GM18873 (cell line): ENCODE results near the gene PPP2R5B.

Source experiments
- ATAC-seq: cut with Tn5 transposase; IDR thresholded peaks from one replicate; pipeline ENCODE4 v1.9.1; 2021; ENCODE audit warnings: mild to moderate bottlenecking, moderate library complexity, moderate number of reproducible peaks; ENCODE audit not compliant: unreplicated experiment, low FRiP score

The PPP2R5B gene

DNA sequence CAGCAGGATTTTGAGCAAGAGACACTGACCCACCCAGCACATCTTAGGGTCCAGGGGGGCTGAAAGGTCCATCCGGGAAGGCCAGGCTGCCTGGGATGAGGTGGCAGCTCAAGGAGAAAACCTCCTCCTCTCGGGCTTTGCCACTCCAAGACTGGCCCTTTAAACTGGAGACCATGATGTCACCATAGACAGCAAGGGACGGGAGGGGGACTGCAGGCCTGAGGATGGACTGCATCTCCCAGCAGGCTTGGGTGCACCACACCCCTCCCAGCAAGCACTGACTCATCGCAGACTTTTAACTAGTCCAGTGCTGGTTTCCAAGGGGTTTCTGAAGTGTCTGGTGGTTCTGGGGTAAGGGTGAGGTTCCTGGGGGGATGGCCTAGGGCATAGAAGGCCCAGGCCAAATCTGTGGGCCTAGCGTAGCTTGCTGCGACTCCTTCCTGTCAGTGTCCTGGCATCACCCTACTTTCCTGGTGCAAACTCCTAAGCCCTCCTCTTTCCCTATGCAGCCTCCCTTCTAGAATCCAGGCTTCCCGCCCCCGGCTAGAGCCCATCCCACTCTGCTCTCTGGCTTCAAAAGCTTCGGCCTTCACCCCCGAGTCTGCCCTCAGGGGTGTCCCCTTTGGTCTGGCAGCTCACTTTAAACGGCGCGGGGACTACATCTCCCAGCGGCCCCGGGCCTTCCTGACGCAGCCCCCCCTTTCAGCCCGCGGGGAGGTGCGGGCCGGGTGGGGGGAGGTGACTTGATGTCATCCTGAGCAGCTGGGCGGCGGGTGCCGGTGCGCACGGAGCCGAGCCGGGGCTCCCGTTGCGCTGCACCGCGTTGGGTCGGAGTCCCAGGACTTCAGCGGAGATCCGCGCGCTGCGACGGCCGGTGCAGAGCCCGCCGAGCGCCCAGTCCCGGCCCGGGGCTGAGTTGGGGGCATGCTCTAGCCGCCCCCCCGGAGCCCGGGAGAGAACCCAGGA lies at the start of gene PPP2R5B:
PPP2R5B (plus strand) TSS at position 746 of the 966 bp plus-strand sequence. CDS start 1,046 bp downstream, outside the sequence.
- ATAC-seq, result peak; percentile 63

DNA sequence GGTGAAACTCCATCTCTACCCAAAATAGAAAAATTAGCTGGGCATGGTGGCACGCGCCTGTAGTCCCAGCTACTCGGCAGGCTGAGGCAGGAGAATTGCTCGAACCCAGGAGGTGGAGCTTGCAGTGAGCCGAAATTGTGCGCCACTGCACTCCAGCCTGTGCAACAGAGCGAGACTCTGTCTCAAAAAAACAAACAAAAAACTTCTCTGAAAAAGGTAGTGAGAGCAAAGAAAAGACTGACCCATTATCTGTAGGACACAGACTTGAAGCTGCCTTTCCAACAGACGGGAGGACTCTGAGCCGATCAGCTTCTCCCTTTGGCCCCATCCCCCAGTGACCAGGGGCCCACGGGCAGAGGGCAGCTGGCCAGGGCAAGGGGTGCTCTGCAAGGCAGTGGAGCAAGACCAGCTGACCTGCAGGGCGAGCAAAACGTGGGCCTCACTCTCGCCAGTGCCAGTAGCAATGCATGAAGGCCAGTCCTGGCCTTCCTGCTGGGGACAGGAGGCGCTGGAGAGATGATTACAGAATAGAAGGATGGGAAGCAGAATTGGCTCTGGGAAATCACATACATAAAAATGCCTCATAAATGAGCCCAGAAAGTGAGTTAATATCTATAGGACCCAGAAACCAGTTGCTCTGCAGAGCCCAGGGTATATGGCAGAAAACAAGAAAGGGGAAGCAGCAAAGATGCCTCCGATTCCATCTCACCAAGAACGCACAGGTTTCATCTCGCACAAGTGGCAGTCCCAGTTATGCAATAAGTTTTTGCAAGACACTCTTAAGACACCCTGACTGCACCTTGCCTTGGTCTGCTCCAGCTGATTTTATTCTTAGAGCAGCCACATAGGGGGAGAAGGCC lies 48.9 kb upstream of the PPP2R5B start:
- ATAC-seq, result no peak

DNA sequence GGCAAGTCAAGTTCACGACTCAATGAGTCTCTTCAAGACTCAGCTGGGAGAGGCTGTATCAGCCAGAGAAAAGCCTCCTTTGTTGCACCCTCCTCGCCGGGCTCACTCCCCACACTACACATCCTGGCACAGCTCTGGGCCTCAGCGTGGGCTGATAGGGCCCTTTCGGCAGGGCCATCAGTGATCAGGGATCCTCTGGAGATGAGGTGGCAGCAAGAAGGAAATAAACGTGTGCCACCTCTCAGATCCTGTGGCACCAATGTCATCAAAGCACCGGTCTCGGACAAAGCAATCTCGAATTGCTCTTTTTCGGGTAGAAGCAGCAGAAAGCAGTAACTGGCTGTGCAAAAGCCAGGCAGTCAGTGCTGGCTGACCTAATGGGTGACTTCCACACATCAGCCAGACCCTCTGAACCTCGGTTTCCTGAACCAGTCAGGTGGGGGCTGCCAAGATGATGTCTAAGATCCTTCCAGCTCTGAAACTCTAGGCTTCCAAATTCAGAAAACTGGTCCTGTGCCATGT lies 48.2 kb upstream of the PPP2R5B start:
- no peak for ATAC-seq

DNA sequence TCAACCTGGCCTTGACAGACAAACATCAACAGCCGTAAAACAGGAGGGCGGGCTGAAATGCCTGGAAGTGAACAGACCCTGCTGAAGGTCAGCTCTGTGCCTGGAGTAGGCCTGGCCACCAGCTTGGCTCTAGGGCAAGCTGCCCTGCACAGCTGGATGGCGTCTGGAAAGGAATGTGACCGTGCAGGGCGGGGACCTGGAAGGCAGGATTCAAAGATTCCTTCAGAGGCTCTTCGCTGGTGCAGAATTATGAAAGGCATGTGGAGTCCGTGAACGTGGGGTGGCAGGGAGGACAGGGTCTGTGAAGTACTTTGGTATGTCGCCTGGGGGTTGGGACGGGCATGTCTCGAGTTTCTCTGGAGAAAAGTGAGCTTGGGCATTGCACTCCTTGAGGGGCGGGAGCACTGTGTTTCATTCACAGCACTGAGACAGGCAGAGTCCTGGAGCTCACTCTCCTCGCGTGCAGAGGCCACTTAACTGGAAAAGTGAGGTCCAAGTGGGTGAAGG lies 47.6 kb upstream of the PPP2R5B start:
- ATAC-seq, result no peak

DNA sequence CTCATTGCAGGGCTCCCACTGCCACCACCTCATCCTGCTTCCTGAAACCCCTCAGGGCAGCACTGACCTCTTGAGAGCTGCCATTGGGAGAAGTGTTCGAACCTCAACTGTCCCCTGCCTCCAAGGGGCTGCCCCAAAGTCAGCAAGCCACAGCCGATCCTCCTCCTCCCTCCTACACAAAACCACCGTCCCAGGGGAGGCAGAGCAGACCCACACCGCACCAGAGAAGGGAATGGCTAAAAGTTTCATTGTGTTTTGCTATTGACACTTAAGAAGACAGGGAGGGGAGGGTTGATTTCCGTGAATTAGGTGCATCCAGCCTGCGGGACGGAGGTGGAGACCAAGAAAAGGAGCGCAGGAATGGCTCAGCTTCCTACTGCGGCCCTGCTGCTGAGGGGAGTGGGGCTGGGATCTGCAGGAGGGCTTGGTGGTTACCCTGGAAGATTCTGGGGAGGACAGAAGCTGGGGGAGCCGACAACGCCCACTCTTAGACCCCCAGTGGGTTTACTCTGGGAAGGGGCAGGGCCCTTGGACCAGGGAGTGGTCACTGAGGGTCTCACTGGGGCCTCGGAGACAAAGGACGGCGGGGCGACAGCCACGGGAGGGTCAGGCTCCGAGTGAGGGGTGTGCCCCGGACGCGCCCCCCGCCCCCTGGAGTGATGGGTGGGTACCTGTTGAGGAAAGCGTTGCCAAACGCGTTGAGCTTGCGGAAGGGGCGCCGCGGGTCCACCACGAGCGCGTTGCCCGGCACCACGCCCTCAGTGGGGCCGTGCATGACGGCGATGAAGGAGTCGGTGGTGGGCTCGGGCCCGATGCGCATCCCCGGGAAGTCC lies 46.9 kb upstream of the PPP2R5B start:
- ATAC-seq, result no peak

DNA sequence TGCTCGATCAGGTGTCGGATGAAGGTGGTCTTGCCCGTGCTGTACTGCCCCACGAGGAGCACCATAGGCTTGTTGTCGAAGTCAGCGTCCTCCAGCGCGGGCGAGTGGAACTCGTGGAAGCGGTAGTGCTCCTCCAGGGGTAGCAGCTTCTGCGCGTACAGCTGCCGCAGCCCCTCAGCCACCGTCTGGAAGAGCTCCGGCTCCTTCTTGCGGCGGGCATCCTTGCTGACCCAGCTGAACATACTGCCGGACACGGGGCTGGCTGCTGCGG lies 46.3 kb upstream of the PPP2R5B start:
- peak; percentile 25 for ATAC-seq

DNA sequence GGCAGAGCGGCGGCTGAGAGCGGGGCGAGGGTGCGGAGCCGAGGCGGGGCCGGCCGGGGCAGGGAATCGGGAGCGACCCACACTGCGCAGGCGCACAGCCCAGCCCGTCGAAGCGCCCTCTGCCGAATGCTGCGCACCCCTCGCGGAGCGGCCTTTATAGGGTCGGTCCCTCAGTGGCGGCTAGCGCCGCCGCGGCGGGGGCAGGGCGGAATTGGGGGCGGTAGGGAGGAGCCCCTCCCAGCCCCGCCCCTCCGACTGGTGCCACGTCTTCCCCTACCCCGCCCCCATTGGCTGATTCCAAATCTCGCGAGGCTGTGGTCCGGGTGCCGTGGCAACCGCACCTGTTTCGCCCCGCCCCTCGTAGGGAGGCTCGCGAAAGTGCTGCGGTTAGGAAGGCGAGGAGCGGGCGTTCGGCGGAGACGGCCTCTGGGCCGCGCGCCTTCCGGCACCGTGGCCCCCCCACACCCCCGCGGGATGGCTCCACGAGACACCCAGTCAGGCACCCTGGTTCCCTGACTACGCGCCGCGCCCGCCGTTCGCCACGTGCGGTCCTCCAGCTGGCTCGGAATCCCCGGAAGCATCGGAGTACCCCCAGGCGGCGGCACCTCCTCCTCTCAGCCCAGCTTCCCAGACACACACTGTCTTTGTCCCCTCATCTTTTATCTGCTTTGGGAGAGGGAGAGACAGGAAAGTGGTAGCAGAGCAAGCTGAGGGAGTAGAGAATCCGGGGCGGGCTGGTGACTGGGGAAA lies 45.8 kb upstream of the PPP2R5B start, which contains the start of gene EHD1:
EHD1 (minus strand) TSS at position 128 of the 750 bp plus-strand sequence. CDS start 157 bp downstream, outside the sequence.
- peak; percentile 55 for ATAC-seq

DNA sequence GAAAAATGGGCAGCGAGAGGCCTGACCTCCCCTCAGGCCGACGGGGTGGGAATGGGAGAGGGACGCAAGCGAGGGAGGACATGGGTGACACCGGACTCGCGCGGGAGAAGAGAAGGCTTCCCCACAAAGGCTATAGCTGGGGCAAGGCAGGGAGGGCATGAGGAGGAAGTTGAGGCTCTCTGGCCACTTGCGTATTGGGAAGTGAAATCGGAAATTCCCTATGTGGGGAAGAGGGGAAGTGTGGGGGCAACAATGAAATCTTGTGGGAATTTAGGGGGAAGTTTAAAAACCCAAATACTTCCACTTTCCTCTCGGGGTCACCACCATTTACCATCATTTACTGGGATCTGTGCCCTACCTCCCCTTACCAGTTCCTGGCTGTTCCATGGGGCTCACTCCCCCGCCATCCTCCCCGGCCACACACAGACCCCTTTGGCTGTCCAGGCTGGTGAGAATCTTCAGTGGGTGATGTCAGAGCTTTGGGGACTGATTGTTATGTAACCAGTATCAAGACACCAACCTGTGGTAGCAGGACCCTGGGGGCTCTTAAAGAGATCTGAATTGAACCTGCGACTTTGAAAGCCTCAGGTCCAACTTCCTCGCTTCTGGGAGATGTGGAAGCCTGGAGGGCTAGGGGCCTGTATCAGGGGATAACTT lies 45.1 kb upstream of the PPP2R5B start:
- ATAC-seq, result no peak

DNA sequence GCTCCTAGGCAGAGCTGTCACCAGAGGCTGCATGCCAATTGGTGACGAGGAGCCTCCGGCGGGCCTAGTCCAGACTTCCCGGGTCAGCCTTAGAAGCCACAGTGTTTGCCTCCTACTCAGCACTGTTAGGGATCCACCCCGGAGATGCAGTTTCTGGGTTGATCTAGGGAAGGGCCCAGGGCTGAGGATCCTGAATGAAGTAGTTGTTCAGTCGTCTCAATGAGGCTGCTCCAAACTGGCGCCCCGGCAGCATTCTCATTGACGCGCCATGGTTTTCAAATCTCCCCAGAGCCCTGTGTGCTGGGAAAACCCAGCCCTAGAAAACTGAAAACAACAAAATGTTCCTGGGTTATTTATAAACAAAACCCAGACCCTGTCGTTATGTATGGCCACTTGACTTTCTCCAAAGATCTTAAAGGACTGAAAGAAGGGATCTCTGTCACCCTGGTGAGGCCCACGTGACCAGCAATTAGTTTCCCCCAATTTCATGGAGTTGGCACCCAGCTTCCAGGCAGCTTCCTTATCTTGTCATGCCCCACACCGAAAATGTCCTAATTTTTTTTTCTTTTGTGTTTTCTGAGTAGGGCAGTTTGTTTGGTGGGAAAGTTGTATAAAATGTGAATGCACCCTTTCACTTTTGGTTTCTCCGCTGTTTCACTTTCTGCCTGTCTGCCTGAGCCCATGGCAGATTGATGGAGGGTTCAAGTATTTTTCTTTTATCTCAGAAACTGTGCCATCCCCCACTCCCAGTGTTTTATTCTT lies 44.1 kb upstream of the PPP2R5B start:
- no peak for ATAC-seq

DNA sequence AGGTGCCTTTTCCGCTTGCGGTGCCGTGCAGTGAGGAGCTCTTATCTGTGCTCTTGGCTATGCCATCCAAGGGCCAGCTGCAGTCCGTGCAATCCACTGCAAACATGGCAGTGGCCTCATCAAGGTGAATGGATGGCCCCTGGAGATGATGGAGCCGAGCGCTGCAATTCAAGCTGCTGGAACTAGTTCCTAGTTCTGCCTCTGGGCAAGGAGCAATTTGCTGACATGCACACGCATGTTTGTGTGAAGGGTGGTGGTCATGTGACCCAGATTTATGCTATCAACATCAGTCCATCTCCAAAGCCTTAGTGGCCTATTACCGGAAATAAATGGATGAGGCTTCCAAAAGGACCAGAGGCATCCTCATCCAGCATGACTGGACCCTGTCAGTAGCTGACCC lies 43.0 kb upstream of the PPP2R5B start:
- ATAC-seq, result no peak

DNA sequence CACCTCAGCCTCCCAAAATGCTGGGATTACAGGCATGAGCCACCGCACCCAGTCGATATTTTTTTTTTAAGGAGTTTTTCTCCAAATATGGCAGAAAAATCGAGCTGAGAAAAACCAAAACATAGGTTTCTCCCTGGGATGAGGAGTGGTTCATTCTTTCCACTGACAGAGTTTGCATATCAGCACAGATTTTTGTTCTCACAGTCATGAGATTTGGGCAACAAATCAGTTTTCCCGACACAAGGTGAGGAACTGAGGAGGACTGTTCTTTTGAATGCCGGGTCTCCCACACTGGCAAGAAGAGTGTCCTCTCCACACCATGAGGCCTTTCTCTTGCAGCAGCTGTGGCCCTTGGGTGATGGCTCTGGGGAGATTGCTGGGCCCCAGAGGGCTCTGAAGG lies 42.2 kb upstream of the PPP2R5B start:
- ATAC-seq, result no peak

DNA sequence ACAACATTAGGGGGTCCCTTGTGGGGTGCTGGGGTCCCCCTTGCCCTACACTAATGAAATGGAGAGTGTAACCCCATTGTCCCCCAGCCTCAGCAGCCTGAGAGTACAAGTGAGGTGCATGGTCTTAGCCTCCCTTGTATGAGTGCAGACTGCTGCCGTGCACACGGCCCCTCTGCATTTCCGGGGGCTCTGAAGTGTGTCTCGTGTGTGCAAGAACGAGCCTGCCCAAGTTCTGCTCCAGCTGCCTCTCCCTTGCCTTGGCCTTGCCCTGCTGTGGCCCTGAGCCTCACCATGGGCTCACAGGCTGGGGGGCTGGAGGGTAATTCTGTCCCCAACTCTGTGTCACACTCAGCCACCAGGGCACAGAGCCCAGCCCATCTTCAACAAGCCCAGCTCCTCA lies 40.9 kb upstream of the PPP2R5B start:
- ATAC-seq, result no peak

DNA sequence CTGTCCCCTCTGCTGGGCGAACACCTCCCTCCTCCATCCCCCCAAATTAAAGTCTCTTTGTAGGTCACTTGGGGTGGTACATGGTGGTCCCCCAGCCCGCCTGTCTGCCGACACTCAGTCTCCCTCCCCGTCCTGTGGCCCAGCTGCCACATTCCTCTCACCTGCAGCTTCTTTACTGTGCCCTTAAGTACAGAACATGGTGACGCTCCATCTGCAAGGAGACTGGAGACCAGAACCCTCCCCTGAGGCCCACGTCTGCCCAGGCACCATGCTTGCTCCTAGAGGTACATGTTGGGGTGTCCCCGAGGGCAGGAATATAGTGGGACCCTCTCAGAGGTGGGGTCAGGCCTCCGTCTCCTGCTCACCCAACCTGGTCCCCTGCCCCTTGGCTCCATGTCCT lies 40.5 kb upstream of the PPP2R5B start:
- no peak for ATAC-seq

DNA sequence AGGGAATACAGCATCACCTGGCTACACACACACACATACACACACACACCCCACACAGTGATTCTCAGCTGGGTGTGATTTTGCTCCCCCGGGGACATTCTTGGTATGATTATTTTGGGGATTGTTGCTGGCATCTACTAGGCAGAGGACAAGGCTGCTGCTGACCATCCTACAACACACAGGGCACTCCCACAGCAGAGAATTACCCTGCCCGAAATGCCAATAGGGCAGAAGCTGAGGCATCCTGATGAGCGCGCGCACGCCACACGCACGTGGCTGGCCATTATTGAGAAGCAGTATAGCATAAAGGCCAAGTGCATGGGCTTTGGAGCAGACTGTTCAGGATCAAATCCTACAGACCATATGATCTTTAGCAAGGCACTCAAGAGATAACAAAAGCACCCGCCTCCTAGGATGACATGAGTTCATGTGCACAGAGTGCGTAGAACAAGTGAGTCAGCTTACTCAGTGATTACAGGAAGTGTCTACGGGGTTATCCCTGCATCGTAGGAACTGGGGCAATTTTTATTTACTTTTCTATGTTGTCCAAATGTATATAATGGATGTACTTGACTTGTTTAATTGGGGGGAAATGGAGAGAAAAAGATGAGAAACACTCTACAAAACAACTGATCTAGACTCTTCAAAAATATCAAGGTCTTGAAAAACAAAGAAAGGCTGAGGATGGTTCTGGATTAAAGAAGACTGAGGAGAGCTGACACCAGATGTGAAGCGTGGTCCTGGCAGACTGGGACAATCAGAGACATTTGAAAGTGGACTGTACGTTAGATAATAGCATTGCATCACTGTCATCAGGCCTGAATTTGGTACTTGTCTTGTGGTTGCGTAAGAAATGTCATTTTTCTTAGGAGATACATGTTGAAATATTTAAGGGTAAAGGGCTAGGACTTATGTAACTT lies 38.9 kb upstream of the PPP2R5B start:
- ATAC-seq, result no peak

DNA sequence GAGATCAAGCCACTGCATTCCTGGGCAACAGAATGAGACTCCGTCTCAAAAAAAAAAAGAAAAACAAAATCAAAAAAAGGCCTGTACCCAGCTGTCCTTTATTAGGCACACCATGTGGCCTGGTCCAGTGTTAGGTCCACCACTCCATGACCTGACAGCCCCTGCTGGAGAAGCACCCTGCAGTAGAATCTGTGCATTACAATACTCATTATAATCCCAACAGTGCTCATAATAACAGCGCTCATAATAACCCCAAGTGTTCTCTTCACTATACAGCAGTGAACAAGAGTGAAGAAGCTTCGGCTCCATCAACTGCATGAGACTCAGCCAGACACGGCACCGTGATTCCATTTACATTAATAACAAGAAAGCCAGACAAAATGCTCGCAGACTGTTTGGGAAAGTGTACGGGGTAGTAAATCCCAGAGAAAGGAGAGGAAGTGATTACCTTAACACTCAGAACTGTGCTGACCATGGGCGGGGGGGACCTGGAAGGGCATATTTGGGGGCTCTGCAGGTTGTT lies 37.2 kb upstream of the PPP2R5B start:
- no peak for ATAC-seq

DNA sequence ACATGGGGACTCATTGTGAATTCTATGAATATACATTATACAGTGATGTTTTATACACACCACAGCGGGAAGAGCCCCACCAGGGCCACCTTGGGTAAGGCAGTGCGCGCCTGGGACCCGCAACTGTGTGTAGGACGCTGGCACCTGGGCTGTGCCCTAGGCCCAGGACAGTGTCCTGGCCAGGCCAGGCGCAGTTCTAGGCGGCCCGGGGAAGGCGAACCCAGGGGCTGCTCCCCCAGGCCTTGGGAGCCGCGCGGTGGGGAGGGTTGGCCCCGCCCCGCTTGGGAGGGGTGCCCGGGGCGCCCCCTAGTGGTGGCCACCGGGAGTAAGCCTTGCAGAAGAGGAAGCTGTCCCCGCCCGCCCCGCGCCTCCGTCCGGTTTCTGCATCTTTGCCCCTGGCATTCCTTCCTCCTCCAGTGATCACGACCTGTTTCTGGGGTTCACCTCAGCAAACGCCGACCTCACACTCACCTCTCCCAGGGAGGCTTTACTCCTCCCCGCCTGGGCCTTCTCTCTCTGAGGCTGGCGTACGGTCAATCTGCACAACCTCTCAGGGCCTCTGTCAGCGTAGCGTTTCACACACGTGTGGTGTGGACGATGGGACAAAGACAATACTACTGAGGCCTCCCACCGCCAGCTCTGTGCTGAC lies 36.6 kb upstream of the PPP2R5B start:
- peak; percentile 51 for ATAC-seq

DNA sequence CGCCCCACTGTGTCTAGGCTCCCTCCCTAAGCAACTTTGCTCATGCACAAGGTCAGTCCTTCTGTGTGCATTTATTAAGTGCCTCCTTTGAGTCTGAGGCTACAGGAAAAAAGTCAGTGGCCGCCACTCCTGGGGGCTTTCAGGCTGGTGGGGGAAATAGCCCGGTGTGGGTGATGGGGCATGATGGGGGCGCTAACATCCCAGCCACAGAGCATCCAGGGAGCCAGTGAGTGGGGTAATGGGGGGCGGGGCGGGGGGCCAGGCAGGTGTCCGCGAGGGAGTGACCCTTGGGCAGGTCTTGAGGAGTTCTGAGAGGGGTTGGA lies 36.1 kb upstream of the PPP2R5B start:
- ATAC-seq, result no peak
